Natural killer cell (primary cell): Measurements from ENCODE around the gene TMOD4. TPM values are rescaled to one million over a fixed set of nuclear protein-coding genes. Genes with fewer than 3 reads are reported as not detected.

Source experiments
- ATAC-seq, 3 donors: fragments of 150-1000 bp in 2 of 3; fragments of 200-7000 bp in 1 of 3; cut with Tn5 transposase; 1 replicate in 1 of 3; 2 replicates in 2 of 3; pipeline ENCODE4 v1.10.0; 2021; ENCODE audit warnings: mild to moderate bottlenecking in 2 of 3, moderate library complexity in 2 of 3
- DNase-seq, 2 donors: peaks; one replicate each; pipeline versions ENCODE4 v3.0.0 to v3.0.0-alpha.2; 2013 to 2021; ENCODE audit warnings: mixed read lengths in 1 of 2
- H3K27ac ChIP-seq: one replicate; pipeline ENCODE4 v1.5.1; 2013; ENCODE audit warnings: mild to moderate bottlenecking, low read length
- H3K27me3 ChIP-seq: one replicate; pipeline ENCODE4 v1.6.1; 2013; ENCODE audit warnings: low read length; ENCODE audit not compliant: control insufficient read depth, insufficient read depth
- H3K36me3 ChIP-seq: one replicate; pipeline ENCODE4 v1.6.1; 2013; ENCODE audit warnings: low read length; ENCODE audit not compliant: control insufficient read depth, insufficient read depth
- H3K4me1 ChIP-seq: one replicate; pipeline ENCODE4 v1.6.1; 2013; ENCODE audit warnings: low read length; ENCODE audit not compliant: control insufficient read depth, insufficient read depth
- H3K4me3 ChIP-seq: one replicate; pipeline ENCODE4 v1.5.1; 2013; ENCODE audit warnings: low read length
- H3K9me3 ChIP-seq: one replicate; pipeline ENCODE4 v1.6.1; 2013; ENCODE audit warnings: low read length; ENCODE audit not compliant: control insufficient read depth, insufficient read depth
- H3K27ac Mint-ChIP-seq, 2 donors: one replicate each; pipeline ENCODE4 v1.8.0; 2022; ENCODE audit warnings: mild to moderate bottlenecking in 2 of 2, mixed read lengths in 2 of 2, moderate library complexity in 1 of 2
- H3K27me3 Mint-ChIP-seq, 2 donors: one replicate each; pipeline ENCODE4 v1.8.0; 2022; ENCODE audit warnings: low read depth in 2 of 2, mixed read lengths in 2 of 2
- H3K36me3 Mint-ChIP-seq: one replicate; pipeline ENCODE4 v1.8.0; 2022; ENCODE audit warnings: mixed read lengths
- H3K4me1 Mint-ChIP-seq, 2 donors: one replicate each; pipeline ENCODE4 v1.8.0; 2022; ENCODE audit warnings: mixed read lengths in 2 of 2
- H3K4me3 Mint-ChIP-seq: one replicate; pipeline ENCODE4 v1.8.0; 2022; ENCODE audit warnings: mild to moderate bottlenecking, moderate library complexity, mixed read lengths
- H3K9me3 Mint-ChIP-seq, 2 donors: one replicate each; pipeline ENCODE4 v1.8.0; 2022; ENCODE audit warnings: mixed read lengths in 2 of 2
- CTCF ChIP-seq: fragments of 200-600 bp; IDR thresholded peaks from one replicate; pipeline ENCODE4 v1.8.0; 2022; ENCODE audit warnings: antibody characterized with exemption
- WGBS: methylation state at CpG from one replicate; pipeline ENCODE4 v1.1.7; 2013; ENCODE audit warnings: missing lambda C conversion rate; ENCODE audit not compliant: insufficient coverage; 5-methylcytosine and 5-hydroxymethylcytosine counted together
- intact Hi-C: fragments of 100-400 bp; cut with micrococcal nuclease; formaldehyde crosslinking; loops from one replicate; pipeline ENCODE4 v1.14.2; 2022
- total RNA-seq, 4 donors: library from RNA; stranded (reverse); fragments of 120-200 nt in 1 of 4; gene quantifications; one replicate each; pipeline versions ENCODE4 v1.2.3 to v1.2.4, GENCODE V29; 2013 to 2022

The TMOD4 gene
- total RNA-seq, 3 donors from 2014 or later (not counting 1 experiment from before 2014, with no cell fraction given) = 2.6 to 3.8 TPM; not detected in 1

- intact Hi-C loops = no loop called here
- H3K9me3 Mint-ChIP-seq = no peaks in the 10 kb centered on the region
- Histone ChIP-seq H3K36me3 (no peaks in the 10 kb centered on the region), H3K27me3 (no peaks in the 10 kb centered on the region), H3K27ac (no peak overlapping the region), H3K4me1 (peaks cover 14% of the 10 kb centered on the region), H3K4me3 (no peak overlapping the region), H3K9me3 (no peaks in the 10 kb centered on the region)
- H3K36me3 Mint-ChIP-seq = no peaks in the 10 kb centered on the region
- TF ChIP-seq CTCF = no peak
- peaks cover 12 to 22% of the 10 kb centered on the region in 2 donors for H3K4me1 Mint-ChIP-seq
- H3K27ac Mint-ChIP-seq = no peak overlapping the region
- no peak for DNase-seq
- no peak for ATAC-seq
- no peaks in the 10 kb centered on the region for H3K27me3 Mint-ChIP-seq
- 98% methylated on average over 7 of the region's 7 CpGs for WGBS
- H3K4me3 Mint-ChIP-seq = no peak overlapping the region
Observed at GRCh38 chr1:151134991-151135390, 40.8 kb downstream of the TMOD4 start.

GRCh38 chr1:151134396-151134795 lies 41.4 kb downstream of the TMOD4 start:
- Mint-ChIP-seq H3K4me3 (no peak overlapping the region), H3K27me3 (no peaks in the 10 kb centered on the region)

GRCh38 chr1:151133018-151133806 lies 42.6 kb downstream of the TMOD4 start:
- intact Hi-C loops = no loop called here
- no peak overlapping the region for H3K4me3 Mint-ChIP-seq
- H3K4me1 ChIP-seq = peaks cover 14% of the 10 kb centered on the region

More at GRCh38 chr1:151134396-151134795, 41.4 kb downstream of the TMOD4 start:
- Histone ChIP-seq H3K4me3 (no peak overlapping the region), H3K4me1 (peaks cover 14% of the 10 kb centered on the region), H3K36me3 (no peaks in the 10 kb centered on the region), H3K27ac (no peak overlapping the region), H3K9me3 (no peaks in the 10 kb centered on the region), H3K27me3 (no peaks in the 10 kb centered on the region)
- no peak for ATAC-seq
- Mint-ChIP-seq H3K4me1 (peaks cover 12 to 22% of the 10 kb centered on the region in 2 donors), H3K36me3 (no peaks in the 10 kb centered on the region), H3K27ac (no peak overlapping the region), H3K9me3 (no peaks in the 10 kb centered on the region)
- DNase-seq = no peak
- intact Hi-C loops = no loop called here
- no peak for TF ChIP-seq CTCF
- WGBS = 92% methylated on average over 2 of the region's 3 CpGs

More at GRCh38 chr1:151133018-151133806, 42.6 kb downstream of the TMOD4 start:
- ATAC-seq = no peak
- TF ChIP-seq CTCF = no peak
- no peak overlapping the region for H3K27ac ChIP-seq
- H3K27me3 ChIP-seq = no peaks in the 10 kb centered on the region
- 96% methylated on average over 65 of the region's 65 CpGs for WGBS
- H3K9me3 ChIP-seq = no peaks in the 10 kb centered on the region
- no peak overlapping the region for H3K4me3 ChIP-seq
- no peaks in the 10 kb centered on the region for H3K36me3 ChIP-seq
- Mint-ChIP-seq H3K4me1 (peaks cover 12 to 22% of the 10 kb centered on the region in 2 donors), H3K36me3 (no peaks in the 10 kb centered on the region), H3K27ac (no peak overlapping the region), H3K9me3 (no peaks in the 10 kb centered on the region), H3K27me3 (no peaks in the 10 kb centered on the region)
- no peak for DNase-seq
